GM08714 (cell line): Measurements from ENCODE around the gene SOHLH2.

Source experiments
- H3K4me3 ChIP-seq: fragments of 200-500 bp; sonication (Bioruptor generic); 2 replicates; pipeline ENCODE4 v1.5.1; 2014; ENCODE audit warnings: mild to moderate bottlenecking, low read length, inconsistent platforms
- ZNF274 ChIP-seq: IDR thresholded peaks from 2 replicates; pipeline ENCODE4 v1.6.1; 2012; ENCODE audit warnings: mild to moderate bottlenecking, low read depth, low read length

The SOHLH2 gene

GRCh38 chr13:36214163-36214921 lies at the start of gene SOHLH2:
SOHLH2 (minus strand) TSS chr13:36214556; CDS start chr13:36214526, 30 bp downstream.
- no peak within 1 kb of the TSS for H3K4me3 ChIP-seq
- TF ChIP-seq ZNF274: no peak

GRCh38 chr13:36261976-36262375 lies 47.6 kb upstream of the SOHLH2 start:
- TF ChIP-seq ZNF274: no peak
- no peak overlapping the region for H3K4me3 ChIP-seq

- no peak for TF ChIP-seq ZNF274
- no peak overlapping the region for H3K4me3 ChIP-seq
Observed at GRCh38 chr13:36261011-36261410, 46.7 kb upstream of the SOHLH2 start.

GRCh38 chr13:36259361-36260137 lies 45.2 kb upstream of the SOHLH2 start:
- no peak for TF ChIP-seq ZNF274
- no peak overlapping the region for H3K4me3 ChIP-seq

- H3K4me3 ChIP-seq: no peak overlapping the region
- no peak for TF ChIP-seq ZNF274
Observed at GRCh38 chr13:36258831-36259230, 44.5 kb upstream of the SOHLH2 start.

- no peak for TF ChIP-seq ZNF274
Observed at GRCh38 chr13:36251526-36251925, 37.2 kb upstream of the SOHLH2 start.

GRCh38 chr13:36251017-36251416 lies 36.7 kb upstream of the SOHLH2 start:
- no peak overlapping the region for H3K4me3 ChIP-seq
- TF ChIP-seq ZNF274: no peak

More at GRCh38 chr13:36251526-36251925, 37.2 kb upstream of the SOHLH2 start:
- no peak overlapping the region for H3K4me3 ChIP-seq

GRCh38 chr13:36248700-36249099 lies 34.3 kb upstream of the SOHLH2 start:
- H3K4me3 ChIP-seq: no peak overlapping the region
- TF ChIP-seq ZNF274: no peak

GRCh38 chr13:36244990-36245389 lies 30.6 kb upstream of the SOHLH2 start:
- H3K4me3 ChIP-seq: no peak overlapping the region
- TF ChIP-seq ZNF274: no peak

GRCh38 chr13:36244073-36244472 lies 29.7 kb upstream of the SOHLH2 start:
- no peak for TF ChIP-seq ZNF274
- H3K4me3 ChIP-seq: no peak overlapping the region

GRCh38 chr13:36242761-36243160 lies 28.4 kb upstream of the SOHLH2 start:
- no peak for TF ChIP-seq ZNF274

GRCh38 chr13:36231236-36231635 lies 16.9 kb upstream of the SOHLH2 start:
- H3K4me3 ChIP-seq: no peak overlapping the region
- no peak for TF ChIP-seq ZNF274

More at GRCh38 chr13:36242761-36243160, 28.4 kb upstream of the SOHLH2 start:
- H3K4me3 ChIP-seq: no peak overlapping the region

- TF ChIP-seq ZNF274: no peak
Observed at GRCh38 chr13:36224730-36225129, 10.4 kb upstream of the SOHLH2 start.

GRCh38 chr13:36219883-36220282 lies 5.5 kb upstream of the SOHLH2 start:
- no peak for TF ChIP-seq ZNF274

More at GRCh38 chr13:36224730-36225129, 10.4 kb upstream of the SOHLH2 start:
- no peak overlapping the region for H3K4me3 ChIP-seq

GRCh38 chr13:36217456-36217855 lies 3.1 kb upstream of the SOHLH2 start:
- TF ChIP-seq ZNF274: no peak
- no peak overlapping the region for H3K4me3 ChIP-seq

More at GRCh38 chr13:36219883-36220282, 5.5 kb upstream of the SOHLH2 start:
- no peak overlapping the region for H3K4me3 ChIP-seq
